ENCODE results near the gene TH.

TH gene

DNA sequence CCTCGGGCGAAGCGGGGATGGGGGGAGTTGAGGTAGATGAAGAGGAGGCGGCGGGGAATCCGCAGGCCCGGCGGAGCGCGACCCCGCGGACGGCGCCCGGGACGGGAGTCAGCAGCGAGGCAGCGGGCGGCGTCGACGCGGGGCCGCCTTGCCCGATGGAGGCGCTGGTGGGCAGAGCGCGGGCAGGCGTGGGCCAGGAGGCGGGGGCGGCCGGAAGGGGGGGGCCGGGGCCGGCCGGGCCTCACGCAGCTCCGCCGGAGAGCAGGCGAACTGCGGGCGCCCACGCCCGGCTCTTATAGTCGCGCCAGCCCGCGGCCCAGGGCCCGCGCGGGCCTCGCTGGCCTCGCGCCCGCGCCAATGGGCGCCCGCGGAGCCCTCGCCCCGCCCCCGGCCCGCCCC is 32.5 kb downstream of the TH start, which contains the start of gene IGF2:
Gene IGF2 (minus strand): TSS at position 267 of the 399 bp plus-strand sequence. CDS start 3,866 bp downstream, outside the sequence.
- DNase-seq = peak in 1 of 2 experiments; percentile 13

DNA sequence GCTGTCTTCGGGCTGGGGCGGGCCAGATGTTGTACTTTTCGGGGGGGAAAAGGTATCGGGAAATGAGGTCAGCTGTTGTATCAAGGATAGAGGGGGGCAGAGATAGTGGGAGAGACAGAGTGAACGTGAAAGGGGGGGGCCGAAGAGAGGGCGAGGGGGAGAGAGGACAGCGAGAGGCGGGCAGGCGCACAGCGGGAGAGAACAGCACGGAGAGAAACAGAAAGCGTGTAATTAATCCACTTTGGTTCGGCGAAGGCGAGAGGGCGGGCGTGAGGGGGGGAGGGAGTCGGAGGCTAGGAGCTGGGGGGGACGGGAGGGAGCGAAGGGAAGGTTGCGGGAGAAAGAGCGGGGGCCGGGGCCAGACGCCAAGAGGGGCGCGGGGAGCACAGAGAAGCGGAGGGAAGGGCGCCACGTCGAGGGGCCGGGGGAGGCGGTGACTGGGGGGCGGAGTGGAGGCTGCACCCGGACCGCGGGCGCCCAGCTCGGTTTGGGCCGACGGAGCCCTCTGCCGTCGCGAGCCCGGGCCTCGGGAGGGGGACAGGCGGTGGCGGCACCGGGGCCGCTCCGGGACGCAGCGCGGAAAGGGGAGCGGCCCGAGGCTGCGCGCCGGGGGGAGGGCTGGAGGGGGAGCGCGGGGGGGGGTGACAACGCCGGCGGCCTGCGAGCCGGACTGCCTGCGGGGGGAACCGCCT is 33.0 kb downstream of the TH start:
- peak in 1 of 2 experiments; percentile 21 for DNase-seq

DNA sequence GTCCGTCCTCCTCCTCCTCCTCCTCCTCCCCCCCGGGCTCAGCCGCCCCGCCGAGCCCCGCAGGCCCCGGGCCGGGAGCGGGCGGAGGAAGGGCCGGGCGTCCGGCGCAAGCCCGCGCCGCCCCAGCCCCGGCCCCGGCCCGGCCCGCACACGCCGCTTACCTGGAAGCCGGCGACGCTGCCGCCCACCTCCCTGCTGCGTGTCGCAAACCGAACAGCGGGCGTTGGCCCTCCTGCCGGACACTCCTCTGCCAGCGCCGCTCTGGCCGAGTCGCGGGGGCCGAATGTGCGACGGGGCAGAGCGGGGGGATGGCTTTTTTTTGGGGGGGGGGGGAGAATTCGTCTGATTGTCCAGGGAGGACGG is 33.6 kb downstream of the TH start:
- DNase-seq = no peak

DNA sequence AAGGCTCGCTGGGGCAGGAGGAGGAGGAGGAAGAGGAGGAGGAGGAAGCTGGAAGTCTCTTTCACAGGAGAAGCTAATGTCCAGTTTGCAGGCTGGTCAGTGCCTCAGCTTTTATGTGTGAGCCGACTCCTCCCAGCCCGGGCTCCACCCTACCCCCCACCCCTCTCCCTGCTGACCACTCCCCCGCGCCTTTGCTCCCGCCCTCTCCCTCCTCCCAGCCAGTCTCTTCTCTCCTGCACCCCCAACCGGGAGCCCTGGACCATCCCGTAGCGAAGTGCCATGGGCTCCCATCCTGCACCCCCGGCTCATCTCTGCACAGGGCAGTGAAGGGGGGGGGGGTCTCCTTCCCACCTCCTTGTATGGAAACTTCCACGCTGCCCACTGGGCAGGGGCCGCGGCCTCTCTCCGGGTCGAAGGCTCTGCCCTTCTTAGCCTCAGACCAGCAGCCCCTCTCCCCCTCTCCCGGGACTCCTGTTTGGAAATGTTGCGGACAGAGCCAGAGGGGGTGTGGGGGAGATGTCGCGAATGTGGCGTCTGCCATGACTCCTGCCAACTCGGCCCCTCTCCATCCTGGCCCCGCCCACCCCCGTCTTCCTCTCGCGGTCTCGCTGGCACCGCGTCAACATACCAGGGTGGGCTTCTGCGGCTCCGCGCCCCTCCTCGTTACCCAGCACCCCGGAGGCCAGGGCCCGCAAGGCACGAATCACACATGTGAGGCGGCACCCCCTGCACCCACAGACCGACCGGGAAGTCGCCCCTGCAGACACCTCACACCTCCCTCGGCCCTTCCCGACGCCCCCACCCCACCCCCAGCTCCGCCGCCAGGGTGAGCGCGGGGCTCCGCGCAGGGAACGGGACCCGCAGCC is 34.2 kb downstream of the TH start:
- peak; percentile 51 to 77 for DNase-seq

DNA sequence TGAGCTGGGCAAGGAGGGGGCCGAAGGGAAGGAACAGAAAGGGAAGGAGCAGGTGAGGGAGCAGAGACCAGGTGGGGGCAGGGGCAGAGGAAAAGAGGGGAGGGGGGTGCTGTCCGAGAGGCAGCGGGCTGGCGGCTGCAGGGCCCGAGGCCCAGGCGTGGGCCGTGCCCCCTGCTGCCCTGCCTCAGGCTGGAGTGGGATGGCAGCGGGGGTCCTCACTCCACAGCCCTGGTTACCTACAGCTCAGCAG is 34.7 kb downstream of the TH start:
- no peak for DNase-seq

DNA sequence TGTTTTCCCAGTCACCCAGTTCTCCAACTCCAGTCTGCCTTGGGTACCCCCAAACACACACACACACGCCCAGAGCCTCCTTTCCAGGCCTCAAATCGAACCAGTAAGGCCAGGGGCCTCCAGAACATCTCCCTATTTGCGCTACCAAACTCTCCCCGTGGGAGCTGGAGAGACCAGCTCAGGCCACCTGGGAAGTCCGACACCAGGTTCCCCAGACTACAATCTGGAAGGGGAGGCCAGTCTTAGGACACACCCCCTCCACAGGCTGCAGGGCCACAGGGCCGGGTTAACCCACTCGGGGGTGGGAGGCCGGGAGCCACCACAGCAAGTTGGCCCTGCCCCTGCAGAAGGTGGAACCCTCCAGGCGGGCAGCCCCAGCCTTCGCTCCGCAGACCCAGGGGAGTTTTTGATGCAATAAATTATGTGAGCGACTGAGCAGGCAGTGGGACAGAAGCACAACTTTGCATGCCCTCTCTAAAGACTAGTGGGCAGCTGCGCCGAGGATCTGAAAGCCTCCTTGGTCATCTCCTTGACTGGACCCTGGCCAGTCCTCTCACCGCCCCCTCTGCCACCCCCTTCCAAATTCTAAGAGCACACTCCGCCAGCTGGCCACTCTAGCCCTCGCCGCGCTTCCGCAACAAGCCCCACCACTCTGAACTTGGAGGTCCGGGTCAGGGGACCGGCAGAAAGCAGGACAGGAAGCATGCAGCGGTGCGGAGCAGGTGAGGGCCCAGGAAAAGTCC is 35.2 kb downstream of the TH start:
- DNase-seq = no peak

DNA sequence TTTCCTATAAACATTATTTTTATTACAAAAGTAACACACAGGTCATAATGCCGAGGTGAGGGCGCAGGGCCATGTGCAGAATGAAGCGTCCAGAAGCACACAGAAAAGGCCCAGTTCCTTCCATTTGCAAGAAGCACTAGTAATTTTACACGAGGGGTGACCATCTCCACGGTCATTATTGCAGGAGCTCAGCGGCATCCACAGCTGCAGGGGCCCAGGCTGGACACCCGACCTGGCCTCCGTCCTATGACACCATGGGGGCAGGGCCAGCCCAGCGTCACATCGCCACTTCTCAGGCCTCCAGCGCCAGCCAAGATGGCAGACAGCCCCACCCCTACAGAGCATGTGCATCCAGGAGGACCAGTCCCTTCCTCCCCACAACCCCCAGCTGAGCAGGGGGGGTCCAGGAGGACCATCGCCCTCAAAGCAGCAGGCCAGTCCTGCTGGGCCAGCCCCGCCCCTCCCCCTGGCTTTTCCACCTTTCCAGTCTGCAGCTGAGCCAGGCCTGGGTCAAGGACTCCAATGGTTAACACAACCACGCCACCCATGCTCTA is 35.9 kb downstream of the TH start:
- DNase-seq = no peak

DNA sequence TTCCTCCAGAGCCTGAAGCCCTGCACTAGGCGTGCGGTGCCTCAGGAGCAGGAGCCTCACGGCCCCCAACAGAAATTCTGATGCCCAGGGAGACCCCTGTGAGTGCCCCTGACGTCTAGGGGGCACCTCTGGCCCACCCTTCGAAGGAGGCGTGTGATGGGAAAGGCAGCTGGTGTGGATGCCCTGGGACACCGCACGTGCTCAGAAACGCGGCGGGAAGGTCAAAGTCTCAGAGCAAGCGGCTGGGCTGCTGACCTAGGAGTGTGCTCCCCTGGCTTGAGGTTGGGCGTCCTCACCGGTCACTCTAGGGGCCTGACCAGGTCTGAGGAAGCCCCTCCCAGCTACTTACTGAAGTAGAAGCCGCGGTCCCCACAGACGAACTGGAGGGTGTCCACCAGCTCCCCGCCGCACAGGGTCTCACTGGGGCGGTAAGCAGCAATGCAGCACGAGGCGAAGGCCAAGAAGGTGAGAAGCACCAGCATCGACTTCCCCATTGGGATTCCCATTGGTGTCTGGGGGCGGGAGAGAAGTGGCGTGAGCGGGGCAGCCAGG is 36.5 kb downstream of the TH start:
- DNase-seq = no peak

DNA sequence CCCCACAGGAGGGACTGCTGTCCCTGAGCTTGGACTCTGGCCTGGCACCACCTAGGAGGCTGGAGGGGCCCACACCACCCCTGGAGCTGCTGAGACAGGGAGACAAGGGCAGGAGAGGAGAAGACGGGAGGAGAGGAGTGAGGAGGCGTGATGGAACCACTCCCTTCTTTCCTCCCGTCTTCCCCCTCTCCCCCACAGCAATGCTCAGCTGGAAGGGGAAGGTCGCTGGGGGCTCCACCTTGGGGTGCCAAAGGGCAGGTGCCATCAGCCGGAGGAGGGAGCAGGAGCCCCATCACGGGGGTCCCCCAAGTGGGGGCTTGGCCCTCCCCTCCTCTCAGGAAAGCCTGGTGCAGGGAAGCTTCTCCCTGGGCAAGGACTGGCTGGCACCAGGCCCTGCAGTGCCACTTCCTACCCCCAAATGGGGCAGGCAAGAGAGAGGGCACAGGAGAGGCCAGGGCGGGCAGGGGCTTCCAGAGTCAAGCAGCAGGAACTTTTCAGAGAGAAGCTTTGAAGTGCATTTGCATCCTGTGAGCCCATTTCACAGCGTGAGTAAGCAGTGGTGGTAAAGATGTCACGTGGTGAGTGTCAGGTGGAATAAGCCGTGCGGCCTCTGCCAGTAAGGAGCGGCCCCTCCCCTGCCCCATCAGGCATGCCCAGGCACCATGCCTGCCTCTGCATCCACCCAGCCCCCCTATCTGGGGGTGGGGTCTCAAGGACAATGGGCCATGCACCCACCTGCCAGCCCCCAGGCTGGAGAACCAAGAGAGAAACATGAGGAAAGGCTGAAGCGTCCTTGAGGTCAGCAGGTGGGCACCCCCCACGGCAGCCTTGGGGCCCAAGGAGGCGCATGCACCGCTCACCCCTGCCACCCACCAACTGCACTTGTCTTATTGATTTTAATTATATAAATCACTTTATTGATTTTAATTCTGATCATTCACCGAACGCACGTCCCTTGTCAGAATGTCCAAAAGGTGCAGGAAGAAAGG is 37.3 kb downstream of the TH start:
- no peak for DNase-seq

DNA sequence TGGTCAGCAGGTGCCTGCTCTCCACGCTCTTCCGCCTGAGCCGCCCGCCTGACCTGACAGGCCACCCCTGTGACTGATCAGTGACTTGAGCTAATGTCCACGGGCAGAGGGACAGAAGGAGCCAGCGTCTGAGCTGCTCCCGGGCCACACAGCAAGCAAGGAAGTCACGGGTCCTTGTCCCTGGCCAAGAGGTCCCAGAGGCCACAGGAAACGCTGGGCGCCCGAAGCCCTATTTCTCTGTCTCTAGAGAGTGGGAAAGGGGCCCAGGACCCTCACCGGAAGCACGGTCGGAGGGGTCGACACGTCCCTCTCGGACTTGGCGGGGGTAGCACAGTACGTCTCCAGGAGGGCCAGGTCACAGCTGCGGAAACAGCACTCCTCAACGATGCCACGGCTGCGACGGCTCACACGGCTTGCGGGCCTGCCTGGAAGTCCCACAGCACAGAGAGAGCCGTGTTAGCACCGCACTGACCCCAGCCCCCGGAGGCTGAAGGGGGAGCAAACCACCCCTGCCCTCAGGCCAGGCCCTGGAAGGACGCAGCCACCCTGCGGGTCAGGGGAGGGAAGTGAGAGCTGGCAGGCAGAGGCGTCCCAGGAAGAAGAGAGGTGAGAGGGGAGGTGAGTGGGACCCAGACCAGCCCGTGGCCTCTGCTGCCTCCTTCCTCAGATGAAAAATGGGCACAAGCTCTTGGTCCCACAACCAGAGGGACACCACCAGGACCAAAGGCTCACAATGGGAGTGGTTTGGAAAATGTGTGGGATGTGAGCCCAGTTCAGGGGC is 38.2 kb downstream of the TH start:
- no peak for DNase-seq

DNA sequence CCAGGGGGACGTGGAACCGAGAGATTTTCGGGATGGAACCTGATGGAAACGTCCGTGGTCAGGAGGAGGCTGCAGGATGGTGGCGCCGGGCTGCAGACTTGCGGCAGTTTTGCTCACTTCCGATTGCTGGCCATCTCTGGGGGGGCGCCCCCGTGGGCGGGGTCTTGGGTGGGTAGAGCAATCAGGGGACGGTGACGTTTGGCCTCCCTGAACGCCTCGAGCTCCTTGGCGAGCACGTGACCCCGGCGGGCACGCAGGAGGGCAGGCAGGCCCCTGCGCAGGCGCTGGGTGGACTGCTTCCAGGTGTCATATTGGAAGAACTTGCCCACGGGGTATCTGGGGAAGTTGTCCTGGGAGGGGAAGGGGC is 38.8 kb downstream of the TH start:
- no peak for DNase-seq

DNA sequence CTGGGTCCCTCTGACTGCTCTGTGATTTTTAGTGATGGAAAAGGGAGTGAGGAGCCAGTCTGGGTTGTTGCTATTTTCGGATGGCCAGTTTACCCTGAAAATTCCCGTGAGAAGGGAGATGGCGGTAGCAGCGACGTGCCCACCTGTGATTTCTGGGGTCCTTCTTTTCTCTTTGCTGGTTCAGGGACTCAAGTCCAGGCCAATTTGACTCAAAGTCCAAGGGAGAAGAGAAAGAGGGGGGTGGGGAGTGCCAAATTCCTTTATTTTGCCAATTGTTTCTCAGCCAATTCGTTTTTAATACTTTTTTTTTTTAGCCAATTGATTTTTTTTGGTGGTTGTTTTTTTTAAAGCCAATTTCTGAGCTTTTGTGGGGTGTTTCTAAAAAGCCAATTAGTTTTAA is 39.4 kb downstream of the TH start:
- DNase-seq = no peak

DNA sequence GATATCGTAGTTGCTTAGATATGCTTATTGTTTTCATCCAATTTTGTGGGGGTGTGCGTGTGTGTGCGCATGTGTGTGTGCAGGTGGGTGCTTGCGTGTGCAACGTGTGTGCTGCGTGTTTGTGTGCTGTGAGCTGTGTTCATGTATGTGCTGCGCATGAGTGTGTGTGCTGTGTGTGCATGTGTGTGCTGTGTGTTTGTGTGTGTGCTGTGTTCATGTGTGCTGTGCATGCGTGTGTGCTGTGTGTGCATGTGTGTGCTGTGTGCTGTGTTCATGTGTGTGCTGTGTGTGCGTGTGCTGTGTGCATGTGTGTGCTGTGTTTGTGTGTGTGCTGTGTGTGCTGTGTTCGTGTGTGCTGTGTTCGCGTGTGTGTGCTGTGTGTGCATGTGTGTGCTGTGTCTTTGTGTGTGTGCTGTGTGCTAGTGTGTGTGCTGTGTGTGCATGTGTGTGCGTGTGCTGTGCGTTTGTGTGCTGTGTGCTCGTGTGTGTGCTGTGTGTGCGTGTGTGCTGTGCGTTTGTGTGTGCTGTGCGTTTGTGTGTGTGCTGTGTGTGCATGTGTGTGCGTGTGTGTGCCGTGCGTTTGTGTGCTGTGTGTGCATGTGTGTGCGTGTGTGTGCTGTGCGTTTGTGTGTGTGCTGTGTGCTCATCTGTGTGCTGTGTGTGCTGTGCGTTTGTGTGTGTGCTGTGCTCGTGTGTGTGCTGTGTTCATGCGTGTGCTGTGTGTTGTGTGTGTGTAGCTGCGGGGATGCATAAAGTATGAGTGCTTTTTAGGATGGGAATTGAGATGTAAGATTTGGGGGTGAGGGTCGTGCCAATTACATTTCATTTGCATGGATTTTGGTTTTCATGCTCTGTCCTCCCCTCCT is 40.0 kb downstream of the TH start:
- DNase-seq = no peak

DNA sequence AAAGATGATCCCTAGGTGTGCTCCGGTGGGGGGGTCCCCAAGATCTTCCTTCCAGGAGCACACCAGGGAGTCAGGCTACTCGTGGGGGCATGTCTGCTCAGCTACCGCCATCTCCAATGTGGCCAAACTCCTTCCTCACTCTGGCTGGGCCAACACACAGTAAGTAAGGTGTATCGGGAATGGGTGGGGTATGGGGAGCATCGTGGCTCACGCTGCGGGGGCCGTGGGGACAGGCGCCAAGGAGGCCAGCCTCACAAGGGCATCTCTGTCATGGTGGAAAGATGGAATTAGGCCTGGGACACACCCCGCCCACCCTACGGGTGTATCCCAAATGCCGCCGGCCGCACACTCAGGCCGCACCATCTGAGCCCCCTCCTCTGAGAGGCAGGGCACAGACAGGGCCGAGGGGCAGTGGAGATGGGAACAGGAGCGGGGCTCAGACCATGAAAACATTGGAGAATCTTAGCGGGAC is 40.7 kb downstream of the TH start:
- no peak for DNase-seq

DNA sequence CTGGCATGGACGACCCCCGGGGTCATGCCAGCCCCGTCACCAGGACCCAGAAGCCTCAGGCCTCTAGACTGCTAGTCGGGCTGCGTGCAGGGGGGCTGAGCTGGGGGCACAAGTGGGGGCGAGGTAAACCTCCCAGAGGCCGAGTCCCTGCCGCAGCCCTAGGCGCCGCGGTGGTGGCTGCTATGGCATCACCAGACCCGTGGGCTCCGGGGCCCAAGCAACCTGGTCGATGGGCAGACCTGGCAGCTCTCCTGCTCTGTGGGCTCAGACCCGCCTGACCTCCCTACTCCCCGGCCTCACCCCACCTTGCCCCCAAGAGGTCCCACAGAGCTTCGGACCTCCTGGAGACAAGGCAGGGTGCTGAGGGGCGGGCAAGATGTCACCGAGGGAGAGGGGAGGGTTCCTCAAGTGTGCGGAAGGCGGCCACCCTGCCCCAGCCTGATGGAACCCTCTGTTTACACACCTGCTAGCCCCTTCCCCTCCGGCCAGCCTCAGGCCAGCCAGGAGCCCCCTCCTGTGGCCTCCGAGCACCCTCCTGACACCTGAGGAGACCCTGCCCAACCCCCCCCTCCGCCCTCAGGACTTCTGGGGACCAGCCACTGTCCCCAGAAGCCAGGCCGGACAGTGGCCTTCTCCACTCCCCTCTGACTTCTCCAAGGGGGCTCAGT is 41.8 kb downstream of the TH start:
- DNase-seq = no peak

DNA sequence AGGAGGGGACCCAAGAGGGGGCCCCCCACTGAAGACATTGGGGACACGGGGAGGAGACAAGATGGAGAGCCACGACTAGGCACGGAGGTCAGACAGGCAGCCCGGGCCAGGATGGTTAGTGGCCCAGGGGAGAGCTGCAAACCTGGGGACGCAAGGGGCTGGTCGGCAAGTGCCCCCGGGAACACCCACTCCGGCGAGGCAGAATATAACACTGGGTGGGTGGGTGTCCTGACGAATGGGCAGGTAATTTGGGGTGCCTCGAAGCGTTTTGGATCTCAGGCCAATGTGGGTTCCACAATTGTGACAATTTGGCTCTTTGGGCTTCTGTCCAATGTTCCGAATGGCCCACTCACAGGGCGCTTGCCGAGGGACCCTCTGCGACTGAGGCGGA is 42.3 kb downstream of the TH start:
- no peak for DNase-seq

DNA sequence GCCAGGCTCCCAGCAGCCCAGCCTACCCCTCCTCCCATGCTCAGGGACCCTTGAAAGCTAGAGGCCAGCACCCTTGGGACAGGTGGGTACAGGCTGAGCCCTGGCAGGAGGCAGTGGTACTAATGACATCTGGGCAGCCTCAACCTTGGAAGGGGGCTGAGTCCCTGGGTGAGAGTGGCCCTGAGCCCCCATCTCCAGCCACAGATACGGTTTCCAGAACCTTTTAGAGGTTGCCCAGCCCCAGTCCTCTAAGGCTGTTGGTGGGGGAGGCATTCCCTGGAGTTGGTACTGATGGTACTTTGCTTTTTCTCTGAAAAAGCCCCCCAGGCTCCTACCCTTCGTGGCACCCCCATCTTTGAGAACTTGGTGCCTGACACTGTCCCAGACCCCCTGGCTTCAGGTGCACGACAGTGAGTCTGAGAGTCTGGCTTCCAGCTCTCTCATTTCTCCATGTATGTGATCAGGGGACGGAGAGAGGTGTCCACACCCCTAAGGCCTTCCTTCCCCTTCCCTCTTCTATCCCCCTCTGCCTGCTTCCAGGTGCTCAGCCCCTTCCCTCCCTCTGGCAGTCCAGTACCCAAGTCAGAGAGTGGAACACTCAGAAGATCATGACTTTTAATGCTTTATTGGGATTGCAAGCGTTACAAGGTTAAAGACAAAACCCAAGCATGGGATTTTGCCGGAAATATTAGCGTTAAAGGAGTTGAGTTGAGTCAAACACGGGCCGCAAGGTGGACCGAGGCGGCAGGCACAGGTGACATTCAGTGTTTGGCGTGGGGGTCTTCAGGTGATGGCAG is 42.9 kb downstream of the TH start:
- no peak for DNase-seq

DNA sequence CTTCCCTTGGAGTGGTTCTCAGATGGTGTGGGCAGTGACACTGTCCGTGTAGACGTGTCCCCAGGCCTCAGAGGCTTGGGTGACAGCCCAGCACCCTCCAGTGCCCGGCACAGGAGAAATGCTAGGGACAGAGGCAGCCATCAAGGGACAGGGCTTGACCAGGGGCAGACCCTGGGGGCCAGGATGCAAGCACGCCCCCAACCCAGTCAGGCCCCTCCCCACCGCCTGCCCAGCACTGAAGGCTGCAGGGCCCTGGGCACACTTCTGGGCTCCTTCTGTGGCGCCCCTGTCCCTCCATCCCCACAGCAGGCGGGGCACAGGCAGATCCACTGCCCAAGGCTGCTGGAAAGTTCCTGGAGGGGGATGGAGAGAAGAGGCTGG is 43.5 kb downstream of the TH start:
- no peak for DNase-seq
